ENCODE results near the gene SPAAR. TPM values are rescaled to one million over a fixed set of nuclear protein-coding genes. Genes with fewer than 3 reads are reported as not detected.

Gene SPAAR
- total RNA-seq, 1 experiment from 2014 or later, result not detected

GRCh38 chr9:35937227-35937626, 27.9 kb downstream of the SPAAR start:
- Histone ChIP-seq H3K79me1 (ENCODE audit: insufficient read depth, low read depth, low read length, poor library complexity, severe bottlenecking) (no peaks in the 10 kb centered on the region), H3K23me2 (ENCODE audit: insufficient read length, low read depth, low read length, poor library complexity, severe bottlenecking) (no peaks in the 10 kb centered on the region), H2BK12ac (ENCODE audit: insufficient read length, low read depth, low read length) (no peak overlapping the region), H4K20me1 (ENCODE audit: control insufficient read depth, insufficient read depth, insufficient read length) (no peaks in the 10 kb centered on the region), H3K9ac (ENCODE audit: extremely low read depth, insufficient read length, low read length) (no peak overlapping the region), H3K18ac (ENCODE audit: insufficient read length, low read depth, low read length) (no peak overlapping the region), H4K91ac (ENCODE audit: insufficient read length, low read depth, low read length) (no peak overlapping the region), H3K23ac (ENCODE audit: insufficient read length, low read depth, low read length) (no peak overlapping the region), H3K4me2 (ENCODE audit: insufficient read depth, insufficient read length, low read length) (no peak overlapping the region), H3K27me3 (ENCODE audit: insufficient read depth, low read length) (no peaks in the 10 kb centered on the region; the same call in 1 of the 2 replicates), H3K9me3 (ENCODE audit: control insufficient read depth, low read depth, low read length) (no peaks in the 10 kb centered on the region), H3K14ac (ENCODE audit: insufficient read depth, low read length) (no peak overlapping the region), H3K4me1 (ENCODE audit: insufficient read depth, low read length) (no peaks in the 10 kb centered on the region), H4K8ac (replicated peaks; ENCODE audit: insufficient read length, low read depth, low read length) (no peak overlapping the region), H3T11ph (ENCODE audit: low read length) (no peak overlapping the region), H3K27ac (ENCODE audit: insufficient read length, low read depth, low read length) (no peak overlapping the region), H3K79me2 (ENCODE audit: insufficient read depth, low read length) (no peaks in the 10 kb centered on the region), H2AK5ac (ENCODE audit: insufficient read length, low read length) (no peak overlapping the region), H2BK15ac (ENCODE audit: low read depth, low read length) (no peak overlapping the region), H2BK120ac (ENCODE audit: low read depth, low read length, poor library complexity, severe bottlenecking) (no peak overlapping the region), H4K5ac (ENCODE audit: insufficient read length, low read depth, low read length) (no peak overlapping the region), H2AFZ (ENCODE audit: low read length) (no peak overlapping the region), H3K56ac (ENCODE audit: insufficient read length, low read depth, low read length) (no peak overlapping the region), H3K4ac (ENCODE audit: low read depth, low read length) (no peak overlapping the region), H2BK20ac (ENCODE audit: low read depth, low read length, poor library complexity, severe bottlenecking) (no peak overlapping the region), H2BK5ac (ENCODE audit: insufficient read length, low read length) (no peak overlapping the region)
- Mint-ChIP-seq H3K9me3 (0 out of 5 replicates have a peak, but pooled peaks cover 0 to 3% of the 10 kb centered on the region in 2 experiments), H3K27ac (no peak overlapping the region), H3K27me3 (ENCODE audit: low read depth) (peaks cover 38% of the 10 kb centered on the region), H3K4me1 (no peaks in the 10 kb centered on the region), H3K36me3 (ENCODE audit: insufficient read depth in 1 of 3, low read depth in 3 of 3) (no peaks in the 10 kb centered on the region), H3K4me3 (no peak overlapping the region)
- WGBS (ENCODE audit: extremely low coverage, insufficient read length, low lambda C conversion rate), result no CpG with 5 or more reads among the region's 2 CpGs
- TF ChIP-seq, protein P1, sequence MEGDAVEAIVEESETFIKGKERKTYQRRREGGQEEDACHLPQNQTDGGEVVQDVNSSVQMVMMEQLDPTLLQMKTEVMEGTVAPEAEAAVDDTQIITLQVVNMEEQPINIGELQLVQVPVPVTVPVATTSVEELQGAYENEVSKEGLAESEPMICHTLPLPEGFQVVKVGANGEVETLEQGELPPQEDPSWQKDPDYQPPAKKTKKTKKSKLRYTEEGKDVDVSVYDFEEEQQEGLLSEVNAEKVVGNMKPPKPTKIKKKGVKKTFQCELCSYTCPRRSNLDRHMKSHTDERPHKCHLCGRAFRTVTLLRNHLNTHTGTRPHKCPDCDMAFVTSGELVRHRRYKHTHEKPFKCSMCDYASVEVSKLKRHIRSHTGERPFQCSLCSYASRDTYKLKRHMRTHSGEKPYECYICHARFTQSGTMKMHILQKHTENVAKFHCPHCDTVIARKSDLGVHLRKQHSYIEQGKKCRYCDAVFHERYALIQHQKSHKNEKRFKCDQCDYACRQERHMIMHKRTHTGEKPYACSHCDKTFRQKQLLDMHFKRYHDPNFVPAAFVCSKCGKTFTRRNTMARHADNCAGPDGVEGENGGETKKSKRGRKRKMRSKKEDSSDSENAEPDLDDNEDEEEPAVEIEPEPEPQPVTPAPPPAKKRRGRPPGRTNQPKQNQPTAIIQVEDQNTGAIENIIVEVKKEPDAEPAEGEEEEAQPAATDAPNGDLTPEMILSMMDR (conservative IDR thresholded peaks at IDR 0.05), result no peak
- no peak for DNase-seq
